Naive thymus-derived CD4-positive, alpha-beta T cell (primary cell): ENCODE measurements around the gene NUP35. TPM values are rescaled to one million over a fixed set of nuclear protein-coding genes. Genes with fewer than 3 reads are reported as not detected.
"Not testable (repeated sequence)": the region's sequence is repeated elsewhere in the genome, so short reads cannot be mapped to it uniquely, and the experiment has no call there.

Experiments used
- ATAC-seq: fragments of 150-1000 bp; cut with Tn5 transposase; 2 replicates; pipeline ENCODE4 v1.10.0; 2021; ENCODE audit warnings: mild to moderate bottlenecking, moderate library complexity
- CTCF ChIA-PET: fragments of 350-600 bp; sonication (Branson Sonifier 250); formaldehyde crosslinking; loops from one replicate; lab custom pipeline; 2021; ENCODE audit warnings: antibody characterized with exemption; lab: Charles Lee
- POLR2A ChIA-PET: fragments of 350-600 bp; sonication (Branson Sonifier 250); formaldehyde crosslinking; loops from one replicate; lab custom pipeline; 2021; ENCODE audit warnings: antibody characterized with exemption, inconsistent platforms; lab: Charles Lee
- DNase-seq, 9 donors: peaks; one replicate each; pipeline versions ENCODE4 v3.0.0 to v3.0.0-alpha.2; 2020 to 2022; ENCODE audit warnings: mixed read lengths in 1 of 9
- H3K27ac ChIP-seq: one replicate; pipeline ENCODE4 v1.7.0; 2013; ENCODE audit warnings: mild to moderate bottlenecking, low read depth, low read length, moderate library complexity
- H3K27me3 ChIP-seq, 2 donors: one replicate each; pipeline ENCODE4 v1.7.0; 2013; ENCODE audit warnings: low read length in 2 of 2, mild to moderate bottlenecking in 2 of 2, moderate library complexity in 2 of 2; ENCODE audit not compliant: control insufficient read depth in 2 of 2, insufficient read depth in 2 of 2
- H3K36me3 ChIP-seq, 3 experiments: 1 replicate in 2 of 3; 2 replicates in 1 of 3; pipeline ENCODE4 v1.7.0; 2013; ENCODE audit warnings: low read length in 3 of 3, mild to moderate bottlenecking in 3 of 3, moderate library complexity in 1 of 3; ENCODE audit not compliant: insufficient read depth in 3 of 3, control insufficient read depth in 2 of 3
- H3K4me1 ChIP-seq, 2 donors: one replicate each; pipeline ENCODE4 v1.7.0; 2013; ENCODE audit warnings: low read length in 2 of 2, mild to moderate bottlenecking in 2 of 2, moderate library complexity in 1 of 2; ENCODE audit not compliant: control insufficient read depth in 2 of 2, insufficient read depth in 2 of 2
- H3K4me3 ChIP-seq: 2 replicates; pipeline ENCODE4 v1.7.0; 2013; ENCODE audit warnings: mild to moderate bottlenecking, low read length
- H3K9me3 ChIP-seq, 3 experiments: 1 replicate in 2 of 3; 2 replicates in 1 of 3; pipeline ENCODE4 v1.7.0; 2013; ENCODE audit warnings: low read length in 3 of 3; ENCODE audit not compliant: control insufficient read depth in 2 of 3
- H3K27ac Mint-ChIP-seq, 9 donors: one replicate each; pipeline ENCODE4 v1.8.0; 2020 to 2022; ENCODE audit warnings: mixed read lengths in 9 of 9, mild to moderate bottlenecking in 8 of 9, moderate library complexity in 5 of 9, inconsistent platforms in 2 of 9
- H3K27me3 Mint-ChIP-seq, 5 donors: one replicate each; pipeline ENCODE4 v1.8.0; 2021 to 2022; ENCODE audit warnings: mixed read lengths in 5 of 5, mild to moderate bottlenecking in 1 of 5
- H3K36me3 Mint-ChIP-seq, 5 donors: one replicate each; pipeline ENCODE4 v1.8.0; 2020 to 2022; ENCODE audit warnings: mixed read lengths in 5 of 5, mild to moderate bottlenecking in 3 of 5, inconsistent platforms in 1 of 5
- H3K4me1 Mint-ChIP-seq, 7 donors: one replicate each; pipeline ENCODE4 v1.8.0; 2020 to 2022; ENCODE audit warnings: mixed read lengths in 7 of 7, mild to moderate bottlenecking in 3 of 7, inconsistent platforms in 1 of 7
- H3K4me3 Mint-ChIP-seq, 10 donors: one replicate each; pipeline ENCODE4 v1.8.0; 2020 to 2022; ENCODE audit warnings: mild to moderate bottlenecking in 10 of 10, mixed read lengths in 10 of 10, moderate library complexity in 6 of 10, inconsistent platforms in 2 of 10
- H3K9me3 Mint-ChIP-seq, 11 donors: one replicate each; pipeline ENCODE4 v1.8.0; 2020 to 2022; ENCODE audit warnings: mixed read lengths in 11 of 11, mild to moderate bottlenecking in 4 of 11, inconsistent platforms in 1 of 11, moderate library complexity in 1 of 11
- intact Hi-C, 2 donors: fragments of 100-400 bp; cut with micrococcal nuclease; formaldehyde crosslinking; loops; one replicate each; pipeline ENCODE4 v1.15.1; 2023
- polyA plus RNA-seq, 2 donors: library from polyadenylated mRNA; unstranded; fragments of 300-500 nt; fragmentation: Illumina TruSeq; gene quantifications; one replicate each; pipeline ENCODE4 v1.2.3, GENCODE V29; 2021
- total RNA-seq, 6 experiments: library from RNA in 5 of 6; stranded (reverse) in 5 of 6; gene quantifications; 1 replicate in 5 of 6; 2 replicates in 1 of 6; pipeline ENCODE4 v1.2.3 and lab custom pipeline; 2021 to 2026

NUP35 gene
- total and polyA plus RNA-seq, 7 experiments from 2014 or later: 5.2 to 25.3 (median 15.9) TPM

- Histone ChIP-seq H3K4me1 (no peaks in the 10 kb centered on the region), H3K36me3 (peaks cover 0 to 5% (median 3%) of the 10 kb centered on the region in 3 experiments), H3K27ac (no peak overlapping the region), H3K9me3 (no peaks in the 10 kb centered on the region), H3K4me3 (no peak overlapping the region), H3K27me3 (no peaks in the 10 kb centered on the region)
- ChIA-PET CTCF (no interaction called here), POLR2A (no interaction called here)
- intact Hi-C loops: no loop called here
- no peak overlapping the region for H3K4me3 Mint-ChIP-seq
- ATAC-seq (no peak), DNase-seq (no peak)
- H3K4me1 Mint-ChIP-seq: peaks cover 8 to 27% (median 14%) of the 10 kb centered on the region in 7 donors
- H3K36me3 Mint-ChIP-seq: peaks cover 16 to 84% (median 64%) of the 10 kb centered on the region in 5 donors
- H3K27me3 Mint-ChIP-seq: no peaks in the 10 kb centered on the region
- H3K27ac Mint-ChIP-seq: no peak overlapping the region
- peaks cover 0 to 8% (median 1%) of the 10 kb centered on the region in 11 donors for H3K9me3 Mint-ChIP-seq
These were observed 42.0 kb downstream of the NUP35 start for GRCh38 chr2:183166210-183166609.

GRCh38 chr2:183166976-183167375 is 42.7 kb downstream of the NUP35 start:
- H3K27me3 ChIP-seq, intact Hi-C loops, H3K36me3 ChIP-seq, H3K9me3 ChIP-seq, POLR2A ChIA-PET, ATAC-seq, CTCF ChIA-PET, H3K27ac ChIP-seq, DNase-seq, H3K27ac Mint-ChIP-seq, H3K4me3 Mint-ChIP-seq, H3K4me1 ChIP-seq, H3K9me3 Mint-ChIP-seq, H3K27me3 Mint-ChIP-seq, H3K4me3 ChIP-seq: not testable (repeated sequence)
- H3K36me3 Mint-ChIP-seq: peaks cover 10 to 79% (median 56%) of the 10 kb centered on the region in 5 donors
- peaks cover 8 to 28% (median 15%) of the 10 kb centered on the region in 7 donors for H3K4me1 Mint-ChIP-seq

- ATAC-seq (no peak), DNase-seq (no peak)
- intact Hi-C loops: no loop called here
- POLR2A ChIA-PET: no interaction called here
- Histone ChIP-seq H3K4me3 (no peak overlapping the region), H3K4me1 (no peaks in the 10 kb centered on the region), H3K27ac (no peak overlapping the region), H3K36me3 (no peaks in the 10 kb centered on the region), H3K9me3 (no peaks in the 10 kb centered on the region), H3K27me3 (no peaks in the 10 kb centered on the region)
- Mint-ChIP-seq H3K4me1 (peaks cover 8 to 32% (median 15%) of the 10 kb centered on the region in 7 donors), H3K9me3 (peaks cover 3 to 31% (median 23%) of the 10 kb centered on the region in 11 donors), H3K27ac (peak overlapping the region in 1 of 9 donors; percentile 54), H3K36me3 (peaks cover 14 to 69% (median 54%) of the 10 kb centered on the region in 5 donors), H3K4me3 (no peak overlapping the region), H3K27me3 (no peaks in the 10 kb centered on the region)
- CTCF ChIA-PET: no interaction called here
These were observed 48.1 kb downstream of the NUP35 start for GRCh38 chr2:183172220-183172887.

- no peak overlapping the region for H3K4me3 ChIP-seq
- peaks cover 14 to 56% (median 42%) of the 10 kb centered on the region in 11 donors for H3K9me3 Mint-ChIP-seq
- H3K36me3 ChIP-seq: peaks cover 0 to 28% (median 3%) of the 10 kb centered on the region in 3 experiments
- no peak overlapping the region for H3K27ac ChIP-seq
- H3K9me3 ChIP-seq: peaks cover 0 to 3% (median 0%) of the 10 kb centered on the region in 3 experiments
- H3K27ac Mint-ChIP-seq: no peak overlapping the region
- POLR2A ChIA-PET: no interaction called here
- H3K4me1 ChIP-seq: no peaks in the 10 kb centered on the region
- H3K27me3 Mint-ChIP-seq: no peaks in the 10 kb centered on the region
- no peak overlapping the region for H3K4me3 Mint-ChIP-seq
- ATAC-seq (no peak), DNase-seq (no peak)
- intact Hi-C loops: no loop called here
- peaks cover 0 to 7% (median 0%) of the 10 kb centered on the region in 7 donors for H3K4me1 Mint-ChIP-seq
- H3K27me3 ChIP-seq: no peaks in the 10 kb centered on the region
- peaks cover 46 to 96% (median 90%) of the 10 kb centered on the region in 5 donors for H3K36me3 Mint-ChIP-seq
- CTCF ChIA-PET: no interaction called here
These were observed 54.9 kb downstream of the NUP35 start for GRCh38 chr2:183179156-183179555.

GRCh38 chr2:183185534-183185933 is 61.3 kb downstream of the NUP35 start:
- Histone ChIP-seq H3K27me3 (no peaks in the 10 kb centered on the region), H3K9me3 (peaks cover 0 to 3% (median 0%) of the 10 kb centered on the region in 3 experiments), H3K4me1 (no peaks in the 10 kb centered on the region), H3K36me3 (peaks cover 0 to 50% (median 0%) of the 10 kb centered on the region in 3 experiments), H3K4me3 (no peak overlapping the region), H3K27ac (no peak overlapping the region)
- POLR2A ChIA-PET: no interaction called here
- DNase-seq (no peak), ATAC-seq (no peak)
- CTCF ChIA-PET: no interaction called here
- H3K4me1 Mint-ChIP-seq: peaks cover 0 to 12% (median 5%) of the 10 kb centered on the region in 7 donors
- H3K36me3 Mint-ChIP-seq: peaks cover 47 to 93% (median 91%) of the 10 kb centered on the region in 5 donors
- H3K27me3 Mint-ChIP-seq: no peaks in the 10 kb centered on the region
- no peak overlapping the region for H3K4me3 Mint-ChIP-seq
- no peak overlapping the region for H3K27ac Mint-ChIP-seq
- intact Hi-C loops: no loop called here
- H3K9me3 Mint-ChIP-seq: peaks cover 3 to 27% (median 17%) of the 10 kb centered on the region in 11 donors

- peaks cover 0 to 12% (median 5%) of the 10 kb centered on the region in 7 donors for H3K4me1 Mint-ChIP-seq
- Histone ChIP-seq H3K27me3 (no peaks in the 10 kb centered on the region), H3K4me1 (no peaks in the 10 kb centered on the region), H3K9me3 (peaks cover 0 to 3% (median 0%) of the 10 kb centered on the region in 3 experiments), H3K36me3 (peaks cover 0 to 50% (median 0%) of the 10 kb centered on the region in 3 experiments), H3K4me3 (no peak overlapping the region), H3K27ac (no peak overlapping the region)
- H3K4me3 Mint-ChIP-seq: no peak overlapping the region
- CTCF ChIA-PET: no interaction called here
- ATAC-seq (no peak), DNase-seq (no peak)
- POLR2A ChIA-PET: no interaction called here
- no peak overlapping the region for H3K27ac Mint-ChIP-seq
- peaks cover 3 to 27% (median 17%) of the 10 kb centered on the region in 11 donors for H3K9me3 Mint-ChIP-seq
- peaks cover 46 to 90% (median 84%) of the 10 kb centered on the region in 5 donors for H3K36me3 Mint-ChIP-seq
- intact Hi-C loops: no loop called here
- H3K27me3 Mint-ChIP-seq: no peaks in the 10 kb centered on the region
These were observed 62.1 kb downstream of the NUP35 start for GRCh38 chr2:183186296-183186695.
